ENCODE measurements around the gene HPRT1.
"Not testable (repeated sequence)": the region's sequence is repeated elsewhere in the genome, so short reads cannot be mapped to it uniquely, and the experiment has no call there.

Gene HPRT1, protein sequence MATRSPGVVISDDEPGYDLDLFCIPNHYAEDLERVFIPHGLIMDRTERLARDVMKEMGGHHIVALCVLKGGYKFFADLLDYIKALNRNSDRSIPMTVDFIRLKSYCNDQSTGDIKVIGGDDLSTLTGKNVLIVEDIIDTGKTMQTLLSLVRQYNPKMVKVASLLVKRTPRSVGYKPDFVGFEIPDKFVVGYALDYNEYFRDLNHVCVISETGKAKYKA

DNA sequence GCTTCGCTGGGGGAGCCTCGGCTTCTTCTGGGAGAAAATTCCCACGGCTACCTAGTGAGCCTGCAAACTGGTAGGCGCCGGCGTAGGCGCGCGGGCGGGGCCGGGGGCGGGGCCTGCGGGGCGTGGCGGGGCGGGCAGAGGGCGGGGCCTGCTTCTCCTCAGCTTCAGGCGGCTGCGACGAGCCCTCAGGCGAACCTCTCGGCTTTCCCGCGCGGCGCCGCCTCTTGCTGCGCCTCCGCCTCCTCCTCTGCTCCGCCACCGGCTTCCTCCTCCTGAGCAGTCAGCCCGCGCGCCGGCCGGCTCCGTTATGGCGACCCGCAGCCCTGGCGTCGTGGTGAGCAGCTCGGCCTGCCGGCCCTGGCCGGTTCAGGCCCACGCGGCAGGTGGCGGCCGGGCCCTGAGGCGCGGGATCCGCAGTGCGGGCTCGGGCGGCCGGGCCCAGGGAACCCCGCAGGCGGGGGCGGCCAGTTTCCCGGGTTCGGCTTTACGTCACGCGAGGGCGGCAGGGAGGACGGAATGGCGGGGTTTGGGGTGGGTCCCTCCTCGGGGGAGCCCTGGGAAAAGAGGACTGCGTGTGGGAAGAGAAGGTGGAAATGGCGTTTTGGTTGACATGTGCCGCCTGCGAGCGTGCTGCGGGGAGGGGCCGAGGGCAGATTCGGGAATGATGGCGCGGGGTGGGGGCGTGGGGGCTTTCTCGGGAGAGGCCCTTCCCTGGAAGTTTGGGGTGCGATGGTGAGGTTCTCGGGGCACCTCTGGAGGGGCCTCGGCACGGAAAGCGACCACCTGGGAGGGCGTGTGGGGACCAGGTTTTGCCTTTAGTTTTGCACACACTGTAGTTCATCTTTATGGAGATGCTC is at the start of gene HPRT1:
TSS of gene HPRT1 (plus strand) at position 161 of the 857 bp plus-strand sequence. CDS start at position 308, 147 bp downstream.
- DNase-seq (ENCODE audit: low read depth, low spot score): peak; percentile 88

DNA sequence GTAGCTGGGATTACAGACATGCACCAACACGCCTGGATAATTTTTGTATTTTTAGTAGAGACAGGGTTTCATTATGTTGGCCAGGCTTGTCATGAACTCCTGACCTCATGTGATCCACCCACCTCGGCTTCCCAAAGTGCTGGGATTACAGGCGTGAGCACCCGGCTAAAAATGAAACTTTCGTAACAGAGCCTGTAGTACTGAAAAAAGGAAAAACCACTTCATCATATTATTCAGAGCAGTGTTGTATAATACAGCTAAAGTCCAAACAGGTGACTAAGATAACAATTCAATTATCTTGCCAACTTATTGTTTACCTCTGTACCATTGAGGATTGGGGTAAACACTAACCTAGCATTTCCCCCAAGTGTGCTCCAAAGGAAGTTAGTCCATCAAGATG is 43.9 kb upstream of the HPRT1 start:
- no peak for DNase-seq (ENCODE audit: low read depth, low spot score)

DNA sequence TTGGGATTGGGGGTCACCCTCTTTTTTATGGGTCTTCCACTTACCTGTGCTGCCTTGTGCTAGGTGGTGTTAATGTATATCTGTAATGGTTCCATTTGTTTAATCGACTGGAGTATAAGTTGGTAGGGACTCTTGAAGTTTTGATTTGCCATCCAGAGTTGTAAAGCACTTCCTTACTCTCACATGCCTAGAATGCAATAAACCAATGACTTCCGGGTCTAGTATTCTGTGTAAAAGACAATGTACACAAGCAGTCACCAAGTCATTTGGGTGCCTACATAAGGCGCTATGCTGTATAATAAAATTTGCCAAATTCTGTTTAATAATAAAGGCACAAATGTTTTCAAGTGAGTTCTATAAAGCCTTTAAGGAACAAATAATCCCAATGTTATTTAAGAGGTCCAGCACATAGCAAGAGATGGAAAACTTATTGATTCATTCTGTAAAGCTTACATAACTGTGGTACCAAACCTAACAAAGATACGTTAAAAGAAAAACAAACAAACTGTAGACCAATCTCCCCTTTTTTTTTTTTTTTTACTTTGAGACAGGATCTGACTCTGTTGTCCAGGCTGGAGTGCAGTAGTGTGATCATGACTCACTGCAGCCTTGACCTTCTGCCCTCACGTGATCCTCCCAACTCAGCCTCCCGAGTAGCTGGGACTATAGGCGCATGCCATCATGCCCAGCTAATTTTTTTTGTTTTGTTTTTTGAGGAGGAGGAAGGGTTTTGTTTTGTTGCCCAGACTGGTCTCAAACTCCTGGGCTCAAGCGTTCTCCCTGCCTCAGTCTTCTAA is 41.5 kb upstream of the HPRT1 start:
- no peak for DNase-seq (ENCODE audit: low read depth, low spot score)

DNA sequence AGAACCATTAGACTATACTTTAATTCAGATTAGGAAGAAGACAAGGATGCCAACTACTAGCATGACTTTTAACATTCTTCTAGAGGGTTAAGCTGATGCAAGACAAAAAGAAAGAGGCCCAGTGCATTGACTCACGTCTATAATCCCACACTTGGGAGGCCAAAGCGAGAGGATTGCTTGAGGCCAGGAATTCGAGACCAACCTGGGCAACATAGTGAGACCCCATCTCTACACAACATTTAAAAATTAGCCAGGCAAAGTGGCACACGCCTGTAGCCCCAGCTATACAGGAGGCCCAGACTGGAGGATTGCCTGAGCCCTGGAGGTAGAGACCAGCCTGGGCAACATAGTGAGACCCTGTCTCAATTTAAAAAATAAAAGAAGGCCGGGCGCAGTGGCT is 40.2 kb upstream of the HPRT1 start:
- no peak for DNase-seq (ENCODE audit: low read depth, low spot score)

DNA sequence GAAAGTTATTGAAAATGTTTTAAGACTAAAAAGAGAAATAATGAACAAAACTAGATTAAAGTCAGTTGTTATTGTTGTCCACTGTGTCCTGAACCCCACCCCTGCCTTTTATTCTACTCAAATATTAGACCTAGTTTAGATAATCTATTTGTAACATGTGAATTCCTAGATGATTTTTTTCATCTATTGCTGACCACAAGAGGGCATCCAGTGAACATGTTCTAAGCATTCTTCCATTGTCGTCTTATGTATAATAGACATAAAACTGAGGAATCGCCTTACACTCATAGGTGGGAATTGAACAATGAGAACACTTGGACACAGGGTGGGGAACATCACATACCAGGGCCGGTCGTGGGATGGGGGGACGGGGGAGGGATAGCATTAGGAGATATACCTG is 36.4 kb upstream of the HPRT1 start:
- peak; percentile 20 for DNase-seq (ENCODE audit: low read depth, low spot score)

DNA sequence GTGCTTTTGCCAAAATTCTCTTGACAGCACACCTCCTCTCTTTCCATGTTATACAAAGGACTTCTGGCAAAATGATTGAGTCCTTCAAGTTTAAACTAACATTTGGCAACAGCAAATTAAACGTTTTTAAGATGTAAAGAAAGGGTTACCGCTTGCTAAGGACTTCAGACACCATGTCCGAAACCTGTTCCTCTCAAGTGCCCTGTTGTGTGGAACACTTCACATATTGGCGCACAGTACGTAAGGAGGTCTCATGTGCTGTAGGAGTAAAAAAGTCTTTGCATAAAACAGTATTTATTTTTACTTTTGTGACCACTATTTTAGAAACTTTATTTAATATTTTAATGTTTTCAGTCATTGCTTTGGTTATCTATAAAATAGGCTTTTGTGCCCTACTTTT is 33.7 kb upstream of the HPRT1 start:
- no peak for DNase-seq (ENCODE audit: low read depth, low spot score)

DNA sequence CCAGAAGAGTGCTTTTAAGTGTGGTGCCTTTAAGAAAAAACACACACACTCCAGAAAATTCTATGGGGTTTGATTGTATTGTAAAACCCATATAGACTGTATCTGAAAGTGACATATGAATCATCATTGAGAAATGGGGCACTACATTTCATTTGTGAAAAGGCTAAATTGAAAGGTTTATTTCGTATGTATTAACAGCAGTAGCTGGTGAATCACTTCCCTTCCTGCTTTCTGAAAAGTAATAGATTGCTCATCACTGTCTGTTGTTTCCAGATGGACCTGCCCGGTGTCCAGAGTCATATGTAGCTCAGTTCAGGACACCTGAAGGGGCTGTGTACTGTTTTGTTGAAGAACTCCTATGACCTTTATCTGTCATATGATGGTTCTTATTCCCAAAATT is 28.1 kb upstream of the HPRT1 start:
- DNase-seq (ENCODE audit: low read depth, low spot score): peak; percentile 2

DNA sequence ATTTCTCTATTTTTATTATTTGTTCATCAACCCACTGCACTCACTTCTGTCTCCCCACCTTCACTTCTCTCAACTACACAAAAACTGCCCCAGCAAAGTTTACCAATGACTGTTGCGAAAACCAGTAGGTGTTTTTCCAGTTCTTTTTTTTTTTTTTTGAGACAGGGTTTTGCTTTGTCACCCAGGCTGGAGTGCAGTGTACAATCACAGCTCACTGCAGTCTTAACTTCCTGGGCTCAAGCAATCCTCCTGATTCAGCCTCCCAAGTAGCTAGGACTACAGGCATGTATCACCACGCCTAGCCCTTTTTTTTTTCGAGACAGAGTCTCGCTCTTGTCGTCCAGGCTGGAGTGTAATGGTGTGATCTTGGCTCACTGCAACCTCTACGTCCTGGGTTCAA is 24.1 kb upstream of the HPRT1 start:
- no peak for DNase-seq (ENCODE audit: low read depth, low spot score)

DNA sequence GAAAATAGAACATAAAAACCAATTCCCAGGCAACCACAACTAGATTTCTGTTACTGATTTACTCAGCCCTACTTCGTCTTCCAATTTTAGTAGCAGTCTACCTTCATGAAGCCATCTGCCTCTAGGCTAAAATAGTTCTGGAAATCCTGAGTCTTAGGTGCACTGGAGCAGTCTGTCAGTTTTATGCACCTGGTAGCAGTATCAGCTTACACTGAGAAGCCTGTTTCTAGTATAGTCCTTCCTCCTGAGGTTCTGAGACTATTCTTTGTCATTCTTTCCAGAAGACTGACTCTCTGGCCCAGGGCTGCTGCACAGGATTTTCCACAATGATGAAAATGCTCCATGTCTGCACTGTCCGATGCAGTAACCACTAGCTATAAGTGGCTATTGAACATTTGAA is 16.9 kb upstream of the HPRT1 start:
- DNase-seq (ENCODE audit: low read depth, low spot score): no peak

DNA sequence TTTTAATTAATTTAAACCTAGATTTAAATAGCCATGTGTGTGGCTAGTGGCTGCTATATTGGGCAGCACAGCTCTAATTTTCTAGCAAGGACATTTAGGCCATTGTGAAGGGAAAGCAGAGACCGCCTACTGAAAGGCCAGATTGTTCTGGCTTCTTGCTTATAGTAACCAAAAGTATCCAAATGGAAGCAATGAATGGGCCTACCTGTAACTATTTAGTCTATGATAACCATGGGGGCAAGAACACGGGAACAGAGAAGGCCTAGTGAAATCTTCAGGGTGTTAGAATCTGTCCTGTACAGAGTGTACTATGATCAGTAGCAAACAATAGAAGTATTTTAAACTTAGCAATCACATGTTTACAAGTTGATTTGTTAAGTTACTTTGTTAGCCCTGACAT is 16.5 kb upstream of the HPRT1 start:
- no peak for DNase-seq (ENCODE audit: low read depth, low spot score)

DNA sequence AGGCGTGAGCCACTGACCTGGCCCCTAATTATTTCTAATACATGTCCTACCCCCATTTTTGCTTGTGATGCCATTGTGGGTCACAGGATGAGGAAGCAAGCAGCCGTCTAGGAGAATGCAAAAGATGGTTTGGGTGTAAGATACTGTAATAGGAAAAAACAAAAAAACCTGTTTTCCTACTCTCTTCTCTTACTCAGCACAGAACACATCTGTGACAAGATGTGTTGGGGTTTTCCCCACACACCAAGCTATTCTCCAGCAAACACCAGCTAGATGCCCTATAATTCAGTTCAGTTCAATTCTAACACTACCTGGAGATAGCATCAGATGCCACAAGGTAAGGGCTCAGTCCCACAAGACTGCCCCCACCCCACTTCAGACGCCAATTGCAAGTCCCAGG is 15.3 kb upstream of the HPRT1 start:
- no peak for DNase-seq (ENCODE audit: low read depth, low spot score)

DNA sequence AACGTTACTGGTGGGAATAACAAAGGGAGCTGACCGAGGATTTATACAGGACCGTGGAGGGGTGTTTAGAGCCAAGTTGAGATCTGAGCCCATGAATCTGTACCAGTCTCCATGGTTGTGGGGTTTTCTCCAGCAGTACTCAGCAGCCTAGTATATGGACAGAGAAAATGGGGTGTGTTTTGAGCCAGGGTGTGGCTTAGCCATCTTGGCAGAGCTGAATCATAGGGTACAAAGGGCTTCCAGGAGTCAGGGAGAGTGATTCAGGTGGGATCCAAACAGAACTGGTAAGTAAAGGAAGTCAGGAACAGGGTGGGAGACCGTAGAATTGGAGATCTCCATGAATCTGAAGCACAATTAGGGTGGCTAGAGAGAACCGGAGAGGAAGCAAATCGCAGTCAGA is 7.4 kb upstream of the HPRT1 start:
- DNase-seq (ENCODE audit: low read depth, low spot score): no peak

DNA sequence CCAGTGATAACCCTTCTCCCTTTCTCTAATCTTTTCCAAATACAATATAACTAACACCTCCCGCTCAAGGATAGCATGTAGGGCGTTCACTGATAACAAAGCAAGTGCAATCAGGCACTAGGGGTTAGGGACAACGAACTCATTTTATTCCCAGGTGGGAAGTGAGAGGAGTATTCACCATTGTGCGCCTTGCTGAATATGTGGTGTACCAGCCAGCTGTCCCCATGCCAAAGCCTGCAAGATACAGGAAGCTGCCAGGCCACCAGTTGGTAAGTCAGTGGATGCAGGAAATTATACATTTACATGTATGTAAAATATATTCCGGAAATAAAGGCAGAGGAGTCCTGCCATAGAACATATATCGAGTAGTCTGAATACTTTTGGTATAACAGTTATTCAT is 6.3 kb upstream of the HPRT1 start:
- DNase-seq (ENCODE audit: low read depth, low spot score): no peak

DNA sequence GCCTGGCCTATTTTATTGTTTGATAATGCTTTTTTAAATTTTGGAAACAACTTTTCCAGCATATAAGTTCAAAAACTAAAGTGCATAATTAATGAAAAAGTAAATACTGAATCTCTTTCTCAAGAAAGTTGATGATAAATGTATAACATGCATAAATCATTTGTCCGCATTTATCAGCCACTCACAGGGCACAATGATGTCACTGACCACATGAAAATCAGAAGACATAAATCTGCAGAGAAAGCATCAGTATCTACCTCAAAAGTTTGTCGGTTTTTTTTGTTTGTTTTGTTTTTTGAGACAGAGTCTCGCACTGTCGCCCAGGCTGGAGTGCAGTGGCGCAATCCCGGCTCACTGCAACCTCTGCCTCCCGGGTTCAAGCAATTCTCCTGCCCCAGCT is 5.5 kb upstream of the HPRT1 start:
- DNase-seq (ENCODE audit: low read depth, low spot score): no peak

DNA sequence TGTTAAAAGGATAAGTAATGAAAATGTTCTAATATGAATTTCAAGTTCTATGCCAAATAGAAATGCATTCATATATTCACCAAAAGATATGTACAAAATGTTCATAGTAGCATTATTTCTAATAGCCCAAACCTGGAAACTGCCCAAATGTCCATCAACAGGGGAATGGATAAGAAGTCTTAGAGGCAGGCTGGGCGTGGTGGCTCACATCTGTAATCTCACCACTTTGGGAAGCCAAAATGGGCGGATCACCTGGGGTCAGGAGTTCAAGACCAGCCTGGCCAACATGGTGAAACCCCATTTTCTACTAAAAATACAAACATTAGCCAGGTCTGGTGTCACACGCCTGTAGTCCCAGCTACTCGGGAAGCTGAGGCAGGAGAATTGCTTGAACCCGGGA is 2.3 kb upstream of the HPRT1 start:
- DNase-seq (ENCODE audit: low read depth, low spot score): no peak

DNA sequence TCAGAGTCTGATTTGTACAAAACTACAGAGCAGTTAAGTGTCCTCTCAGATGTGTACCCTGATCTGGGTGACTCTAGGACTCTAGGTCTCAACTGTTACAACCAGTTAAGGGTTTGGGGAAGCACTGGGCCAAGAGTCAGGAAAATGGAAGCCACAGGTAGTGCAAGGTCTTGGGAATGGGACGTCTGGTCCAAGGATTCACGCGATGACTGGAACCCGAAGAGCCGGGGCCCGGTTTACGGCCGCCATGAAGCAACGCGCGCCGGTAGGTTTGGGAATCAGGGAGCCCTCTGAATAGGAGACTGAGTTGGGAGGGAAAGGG is 321 bp upstream of the HPRT1 start:
- no peak for DNase-seq (ENCODE audit: low read depth, low spot score)

DNA sequence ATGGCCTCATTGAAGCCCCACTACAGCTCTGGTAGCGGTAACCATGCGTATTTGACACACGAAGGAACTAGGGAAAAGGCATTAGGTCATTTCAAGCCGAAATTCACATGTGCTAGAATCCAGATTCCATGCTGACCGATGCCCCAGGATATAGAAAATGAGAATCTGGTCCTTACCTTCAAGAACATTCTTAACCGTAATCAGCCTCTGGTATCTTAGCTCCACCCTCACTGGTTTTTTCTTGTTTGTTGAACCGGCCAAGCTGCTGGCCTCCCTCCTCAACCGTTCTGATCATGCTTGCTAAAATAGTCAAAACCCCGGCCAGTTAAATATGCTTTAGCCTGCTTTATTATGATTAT is 876 bp downstream of the HPRT1 start:
- peak; percentile 20 for DNase-seq (ENCODE audit: low read depth, low spot score)

DNA sequence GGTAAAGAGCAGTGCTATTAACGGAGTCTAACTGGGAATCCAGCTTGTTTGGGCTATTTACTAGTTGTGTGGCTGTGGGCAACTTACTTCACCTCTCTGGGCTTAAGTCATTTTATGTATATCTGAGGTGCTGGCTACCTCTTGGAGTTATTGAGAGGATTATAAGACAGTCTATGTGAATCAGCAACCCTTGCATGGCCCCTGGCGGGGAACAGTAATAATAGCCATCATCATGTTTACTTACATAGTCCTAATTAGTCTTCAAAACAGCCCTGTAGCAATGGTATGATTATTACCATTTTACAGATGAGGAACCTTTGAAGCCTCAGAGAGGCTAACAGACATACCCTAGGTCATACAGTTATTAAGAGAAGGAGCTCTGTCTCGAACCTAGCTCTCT is 1.5 kb downstream of the HPRT1 start:
- no peak for DNase-seq (ENCODE audit: low read depth, low spot score)

DNA sequence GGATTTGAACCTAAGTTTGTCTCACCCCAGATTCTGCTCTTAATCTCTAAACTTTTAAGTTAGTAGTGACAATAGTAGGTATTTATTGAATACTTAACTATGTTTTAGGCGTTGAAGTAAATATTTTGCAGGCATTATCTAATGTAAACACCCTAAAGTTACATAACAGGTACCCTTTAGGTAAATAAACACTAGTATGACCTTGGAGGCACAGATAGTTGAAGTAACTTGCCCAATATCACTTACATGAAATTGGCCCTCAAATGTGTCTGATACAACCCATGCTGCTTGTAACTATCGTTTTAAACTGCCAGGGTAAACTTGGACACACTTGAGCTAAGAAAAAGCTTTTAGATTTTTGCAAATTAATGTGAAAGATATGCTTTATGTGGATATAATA is 3.0 kb downstream of the HPRT1 start:
- DNase-seq (ENCODE audit: low read depth, low spot score): no peak

DNA sequence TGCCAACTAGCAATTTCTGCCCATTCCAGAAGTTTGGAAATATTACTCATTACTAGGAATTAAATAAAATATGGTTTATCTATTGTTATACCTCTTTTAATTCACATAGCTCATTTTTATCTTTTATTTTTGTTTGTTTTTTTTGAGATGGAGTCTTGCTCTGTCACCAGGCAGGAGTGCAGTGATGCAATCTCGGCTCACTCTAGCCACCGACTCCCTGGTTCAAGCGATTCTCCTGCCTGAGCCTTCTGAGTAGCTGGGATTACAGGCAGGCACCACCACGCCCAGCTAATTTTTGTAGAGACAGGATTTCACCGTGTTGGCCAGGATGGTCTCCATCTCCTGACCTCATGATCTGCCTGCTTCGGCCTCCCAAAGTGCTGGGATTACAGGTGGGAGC is 4.5 kb downstream of the HPRT1 start:
- DNase-seq (ENCODE audit: low read depth, low spot score): not testable (repeated sequence)

DNA sequence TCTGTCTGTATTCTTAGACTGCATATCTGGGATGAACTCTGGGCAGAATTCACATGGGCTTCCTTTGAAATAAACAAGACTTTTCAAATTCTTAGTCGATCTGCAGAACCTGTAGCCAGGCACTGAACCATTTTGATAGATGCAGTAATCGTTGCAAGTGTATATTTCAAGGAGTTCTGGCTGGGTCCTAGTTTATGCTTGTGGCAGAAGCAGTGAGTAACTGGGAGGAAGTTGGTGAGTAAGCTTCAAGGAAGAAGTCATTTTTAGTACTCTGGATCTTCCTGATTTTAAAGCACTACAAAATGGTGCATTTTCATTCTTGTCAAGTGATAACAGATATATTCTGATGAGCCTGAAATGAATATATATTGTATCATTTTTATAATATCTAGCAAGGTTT is 9.5 kb downstream of the HPRT1 start:
- DNase-seq (ENCODE audit: low read depth, low spot score): peak; percentile 9

DNA sequence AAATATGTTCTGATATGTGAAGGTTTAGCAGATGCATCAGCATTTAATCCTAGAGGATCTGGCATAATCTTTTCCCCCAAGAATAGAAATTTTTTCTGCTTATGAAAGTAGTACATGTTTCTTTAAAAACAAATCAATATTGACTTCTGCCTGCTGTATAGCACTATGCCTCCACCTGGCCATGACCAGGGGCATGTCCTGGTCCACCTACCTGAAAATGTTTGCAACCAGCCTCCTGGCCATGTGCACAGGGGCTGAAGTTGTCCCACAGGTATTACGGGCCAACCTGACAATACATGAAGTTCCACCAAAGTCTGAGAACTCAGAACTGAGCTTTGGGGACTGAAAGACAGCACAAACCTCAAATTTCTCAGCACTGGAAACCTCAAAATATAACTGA is 10.0 kb downstream of the HPRT1 start:
- DNase-seq (ENCODE audit: low read depth, low spot score): no peak

DNA sequence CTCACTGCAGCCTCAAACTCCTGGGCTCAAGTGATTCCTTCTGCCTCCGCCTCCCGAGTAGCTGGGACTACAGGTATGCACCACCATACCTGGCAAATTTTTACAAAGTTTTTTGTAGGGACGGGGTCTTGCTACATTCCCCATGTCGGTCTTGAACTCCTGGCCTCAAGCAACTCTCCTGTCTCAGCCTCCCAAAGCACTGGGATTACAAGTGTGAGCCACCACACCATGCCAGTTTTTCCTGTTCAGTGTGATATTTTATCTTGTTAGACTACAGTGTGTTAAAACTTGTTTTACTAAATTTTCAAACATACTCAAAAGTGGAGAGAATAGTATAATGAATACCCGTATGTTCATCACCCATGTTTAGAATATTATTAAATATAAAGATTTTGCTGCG is 12.1 kb downstream of the HPRT1 start:
- DNase-seq (ENCODE audit: low read depth, low spot score): no peak

Measured in astrocyte of the hippocampus (primary cell).